GM12875 (cell line): Measurements from ENCODE around the gene SNED1.
"Not testable (repeated sequence)": the region's sequence is repeated elsewhere in the genome, so short reads cannot be mapped to it uniquely, and the experiment has no call there.

Source experiments
- H3K4me3 ChIP-seq: one replicate; pipeline ENCODE4 v1.5.1; 2011; ENCODE audit warnings: low read depth, low read length, control low read depth
- TF ChIP-seq, protein P1 (sequence below): IDR thresholded peaks from 2 replicates; pipeline ENCODE4 v1.5.1; 2011; ENCODE audit warnings: low read depth, mild to moderate bottlenecking, control low read depth, inconsistent platforms, low read length, moderate library complexity, borderline replicate concordance; ENCODE audit not compliant: insufficient read depth

SNED1 gene

GRCh38 chr2:241094172-241094571, 95.8 kb downstream of the SNED1 start:
- TF ChIP-seq, protein P1, sequence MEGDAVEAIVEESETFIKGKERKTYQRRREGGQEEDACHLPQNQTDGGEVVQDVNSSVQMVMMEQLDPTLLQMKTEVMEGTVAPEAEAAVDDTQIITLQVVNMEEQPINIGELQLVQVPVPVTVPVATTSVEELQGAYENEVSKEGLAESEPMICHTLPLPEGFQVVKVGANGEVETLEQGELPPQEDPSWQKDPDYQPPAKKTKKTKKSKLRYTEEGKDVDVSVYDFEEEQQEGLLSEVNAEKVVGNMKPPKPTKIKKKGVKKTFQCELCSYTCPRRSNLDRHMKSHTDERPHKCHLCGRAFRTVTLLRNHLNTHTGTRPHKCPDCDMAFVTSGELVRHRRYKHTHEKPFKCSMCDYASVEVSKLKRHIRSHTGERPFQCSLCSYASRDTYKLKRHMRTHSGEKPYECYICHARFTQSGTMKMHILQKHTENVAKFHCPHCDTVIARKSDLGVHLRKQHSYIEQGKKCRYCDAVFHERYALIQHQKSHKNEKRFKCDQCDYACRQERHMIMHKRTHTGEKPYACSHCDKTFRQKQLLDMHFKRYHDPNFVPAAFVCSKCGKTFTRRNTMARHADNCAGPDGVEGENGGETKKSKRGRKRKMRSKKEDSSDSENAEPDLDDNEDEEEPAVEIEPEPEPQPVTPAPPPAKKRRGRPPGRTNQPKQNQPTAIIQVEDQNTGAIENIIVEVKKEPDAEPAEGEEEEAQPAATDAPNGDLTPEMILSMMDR = no peak
- H3K4me3 ChIP-seq = no peak overlapping the region

DNA sequence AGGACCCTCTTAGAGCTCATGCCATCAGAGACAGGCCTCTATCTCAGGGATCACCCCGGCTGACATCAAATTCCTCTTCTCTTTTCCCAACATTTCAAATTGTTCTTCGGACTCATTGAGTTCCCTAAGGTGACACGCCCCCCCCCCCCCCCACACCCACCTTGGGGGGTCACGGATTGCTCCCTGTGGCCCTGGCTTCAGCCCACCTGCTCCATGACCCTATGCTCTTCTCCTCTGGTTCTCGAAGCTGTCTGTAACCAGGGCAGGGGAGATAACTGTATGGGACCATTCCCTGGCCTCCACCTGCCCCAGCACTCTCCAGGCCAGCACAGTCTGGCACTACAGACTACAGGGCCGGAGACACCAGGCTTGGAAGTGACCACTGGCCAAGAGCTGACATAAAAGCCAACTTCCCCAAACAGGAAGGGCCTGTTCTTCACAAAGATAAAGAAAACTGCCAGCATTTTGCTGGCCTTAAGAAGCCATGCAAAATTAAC, 96.6 kb downstream of the SNED1 start:
- TF ChIP-seq, protein P1 = no peak
- H3K4me3 ChIP-seq = no peak overlapping the region

- TF ChIP-seq, protein P1 = no peak
- H3K4me3 ChIP-seq = no peak overlapping the region
Measured at GRCh38 chr2:241095594-241096290, 97.3 kb downstream of the SNED1 start.

- no peak overlapping the region for H3K4me3 ChIP-seq
- TF ChIP-seq, protein P1 = no peak
Measured at GRCh38 chr2:241096979-241097378, 98.6 kb downstream of the SNED1 start.

GRCh38 chr2:241099246-241099645, 100.8 kb downstream of the SNED1 start:
- peak overlapping the region; percentile 3 for H3K4me3 ChIP-seq
- TF ChIP-seq, protein P1 = no peak

- TF ChIP-seq, protein P1 = no peak
- H3K4me3 ChIP-seq = peak within 1 kb of the TSS; percentile 86
Measured at GRCh38 chr2:241102239-241102803, 103.9 kb downstream of the SNED1 start, which contains the start of gene MTERF4. TSS of gene MTERF4 (minus strand) at chr2:241102287. CDS start at chr2:241102273, 14 bp downstream.

GRCh38 chr2:241103176-241103595, 104.8 kb downstream of the SNED1 start:
- H3K4me3 ChIP-seq = peak overlapping the region; percentile 86
- TF ChIP-seq, protein P1 = no peak

GRCh38 chr2:241104611-241105010, 106.2 kb downstream of the SNED1 start:
- not testable (repeated sequence) for H3K4me3 ChIP-seq
